GM20431 (cell line): Measurements from ENCODE around the gene CSF2RB.

ENCODE experiments used
- in situ Hi-C: fragments of 300-500 bp; cut with MseI, MboI; formaldehyde crosslinking; loops from one replicate; pipeline ENCODE4 v1.15.0; 2020; ENCODE audit warnings: low sequenced_read_pairs; ENCODE audit not compliant: unreplicated experiment

CSF2RB gene

GRCh38 chr22:36886016-36886415 lies 27.4 kb upstream of the CSF2RB start:
- in situ Hi-C loops = no loop called here

- in situ Hi-C loops = no loop called here
Measured at GRCh38 chr22:36887162-36887561, 26.3 kb upstream of the CSF2RB start.

GRCh38 chr22:36891646-36892045 lies 21.8 kb upstream of the CSF2RB start:
- in situ Hi-C loops = no loop called here

GRCh38 chr22:36892292-36892691 lies 21.1 kb upstream of the CSF2RB start:
- in situ Hi-C loops = no loop called here

GRCh38 chr22:36893262-36893661 lies 20.2 kb upstream of the CSF2RB start:
- in situ Hi-C loops = no loop called here

- in situ Hi-C loops = no loop called here
Measured at GRCh38 chr22:36894266-36894665, 19.2 kb upstream of the CSF2RB start.

GRCh38 chr22:36897611-36898010 lies 15.8 kb upstream of the CSF2RB start:
- in situ Hi-C loops = no loop called here

- in situ Hi-C loops = no loop called here
Measured at GRCh38 chr22:36898690-36899089, 14.7 kb upstream of the CSF2RB start.

- in situ Hi-C loops = no loop called here
Measured at GRCh38 chr22:36899498-36899897, 13.9 kb upstream of the CSF2RB start.

GRCh38 chr22:36900225-36900624 lies 13.2 kb upstream of the CSF2RB start:
- in situ Hi-C loops = no loop called here

- in situ Hi-C loops = no loop called here
Measured at GRCh38 chr22:36900880-36901279, 12.5 kb upstream of the CSF2RB start.

GRCh38 chr22:36901411-36902142 lies 11.9 kb upstream of the CSF2RB start:
- in situ Hi-C loops = no loop called here

- in situ Hi-C loops = no loop called here
Measured at GRCh38 chr22:36902143-36902926, 11.1 kb upstream of the CSF2RB start.

GRCh38 chr22:36904260-36904880 lies 9.1 kb upstream of the CSF2RB start:
- in situ Hi-C loops = no loop called here

- in situ Hi-C loops = no loop called here
Measured at GRCh38 chr22:36907253-36908195, 5.9 kb upstream of the CSF2RB start.

- in situ Hi-C loops = no loop called here
Measured at GRCh38 chr22:36910461-36910860, 3.0 kb upstream of the CSF2RB start.

- in situ Hi-C loops = no loop called here
Measured at GRCh38 chr22:36911887-36912661, 1.4 kb upstream of the CSF2RB start.

- in situ Hi-C loops = no loop called here
Measured at GRCh38 chr22:36912694-36913426, 568 bp upstream of the CSF2RB start.

- in situ Hi-C loops = no loop called here
Measured at GRCh38 chr22:36914390-36914752, 943 bp downstream of the CSF2RB start.
